KMS-11 (cell line): ENCODE measurements around the gene MFSD11.
A peak's percentile ranks its signal among the peaks of the same experiment; 100 is the strongest.
"Not testable (repeated sequence)": the region's sequence is repeated elsewhere in the genome, so short reads cannot be mapped to it uniquely, and the experiment has no call there.

Experiments used
- H2AFZ ChIP-seq: fragments of 200-600 bp; sonication (generic); 2 replicates; pipeline ENCODE4 v1.6.1; 2016; ENCODE audit warnings: antibody characterized with exemption, mixed run types, low read depth
- H3K27ac ChIP-seq: fragments of 200-600 bp; sonication (generic); 2 replicates; pipeline ENCODE4 v1.6.1; 2016; ENCODE audit warnings: mild to moderate bottlenecking, mixed run types
- H3K27me3 ChIP-seq: fragments of 200-600 bp; sonication (generic); 2 replicates; pipeline ENCODE4 v1.6.1; 2017; ENCODE audit warnings: mild to moderate bottlenecking, low read depth, mixed run types, moderate library complexity; ENCODE audit not compliant: insufficient read depth
- H3K36me3 ChIP-seq: fragments of 200-600 bp; sonication (generic); 2 replicates; pipeline ENCODE4 v1.6.1; 2017; ENCODE audit warnings: mild to moderate bottlenecking, mixed run types; ENCODE audit not compliant: insufficient read depth
- H3K4me1 ChIP-seq: fragments of 200-600 bp; sonication (generic); 2 replicates; pipeline ENCODE4 v1.6.1; 2016; ENCODE audit warnings: mild to moderate bottlenecking, low read depth, mixed run types; ENCODE audit not compliant: poor library complexity, severe bottlenecking
- H3K4me2 ChIP-seq: fragments of 200-600 bp; sonication (generic); 2 replicates; pipeline ENCODE4 v1.7.0; 2016; ENCODE audit warnings: mild to moderate bottlenecking, mixed run types
- H3K4me3 ChIP-seq: fragments of 200-600 bp; sonication (generic); IDR thresholded peaks from 2 replicates; pipeline ENCODE4 v1.6.1; 2017; ENCODE audit warnings: low read depth, low read length, mixed read lengths; ENCODE audit not compliant: insufficient read depth
- H3K79me2 ChIP-seq: fragments of 200-600 bp; sonication (generic); 2 replicates; pipeline ENCODE4 v1.6.1; 2016; ENCODE audit warnings: low read depth, mixed run types; ENCODE audit not compliant: insufficient read depth
- H3K9ac ChIP-seq: fragments of 200-600 bp; sonication (generic); 2 replicates; pipeline ENCODE4 v1.6.1; 2016; ENCODE audit warnings: mild to moderate bottlenecking, mixed run types
- H4K20me1 ChIP-seq: fragments of 200-600 bp; sonication (generic); 2 replicates; pipeline ENCODE4 v1.6.1; 2016; ENCODE audit warnings: mild to moderate bottlenecking, mixed run types; ENCODE audit not compliant: insufficient read depth
- CTCF ChIP-seq: fragments of 200-600 bp; sonication (generic); conservative IDR thresholded peaks from 2 replicates; pipeline ENCODE4 v1.6.1; 2017; ENCODE audit warnings: low read depth, mild to moderate bottlenecking, antibody characterized with exemption, low read length, moderate library complexity, mixed read lengths

Gene MFSD11

GRCh38 chr17:76740329-76741118 lies 2.6 kb downstream of the MFSD11 start:
- peaks cover 35% of the 10 kb centered on the region for H3K79me2 ChIP-seq
- H3K27me3 ChIP-seq: no peaks in the 10 kb centered on the region
- no peak for TF ChIP-seq CTCF
- peaks cover 7% of the 10 kb centered on the region; the same call in 1 of the 2 replicates for H3K36me3 ChIP-seq
- peak overlapping the region; percentile 0; the same call in 1 of the 2 replicates for H3K4me2 ChIP-seq
- H2AFZ ChIP-seq: no peak overlapping the region
- peaks cover 7% of the 10 kb centered on the region for H4K20me1 ChIP-seq
- no peak overlapping the region for H3K27ac ChIP-seq
- H3K4me3 ChIP-seq: no peak overlapping the region
- peaks cover 36% of the 10 kb centered on the region for H3K4me1 ChIP-seq
- H3K9ac ChIP-seq: no peak overlapping the region

- Histone ChIP-seq H3K79me2 (peaks cover 19% of the 10 kb centered on the region; the same call in 1 of the 2 replicates), H4K20me1 (no peaks in the 10 kb centered on the region), H3K4me1 (peaks cover 45% of the 10 kb centered on the region), H3K4me3 (no peak overlapping the region), H3K27me3 (no peaks in the 10 kb centered on the region), H3K4me2 (no peak overlapping the region), H3K9ac (no peak overlapping the region), H2AFZ (no peak overlapping the region), H3K27ac (no peak overlapping the region), H3K36me3 (no peaks in the 10 kb centered on the region; the same call in 1 of the 2 replicates)
- TF ChIP-seq CTCF: no peak
Observed at GRCh38 chr17:76742958-76743357, 5.0 kb downstream of the MFSD11 start.

GRCh38 chr17:76744747-76745146 lies 6.8 kb downstream of the MFSD11 start:
- Histone ChIP-seq H3K27me3 (no peaks in the 10 kb centered on the region), H3K9ac (no peak overlapping the region), H3K4me2 (no peak overlapping the region; the same call in 1 of the 2 replicates), H2AFZ (no peak overlapping the region), H3K4me3 (no peak overlapping the region), H3K27ac (no peak overlapping the region), H4K20me1 (no peaks in the 10 kb centered on the region), H3K36me3 (no peaks in the 10 kb centered on the region; the same call in 1 of the 2 replicates), H3K79me2 (peaks cover 1% of the 10 kb centered on the region; the same call in 1 of the 2 replicates), H3K4me1 (peaks cover 35% of the 10 kb centered on the region)
- TF ChIP-seq CTCF: no peak

DNA sequence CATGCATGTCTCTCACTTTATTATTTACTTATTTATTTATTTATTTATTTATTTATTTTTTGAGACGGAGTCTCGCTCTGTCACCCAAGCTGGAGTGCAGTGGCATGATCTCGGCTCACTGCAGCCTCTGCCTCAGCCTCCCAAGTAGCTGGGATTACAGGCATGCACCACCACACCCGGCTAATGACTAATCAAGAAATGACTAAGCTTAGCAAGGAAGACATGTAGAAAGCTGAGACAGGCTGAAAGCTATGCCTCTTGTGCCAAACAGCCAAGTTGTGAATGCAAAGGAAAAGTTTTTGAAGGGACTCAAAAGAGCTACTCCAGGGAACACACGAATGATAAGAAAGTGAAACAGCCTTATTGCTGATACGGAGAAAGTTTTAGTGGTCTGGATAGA lies 7.9 kb downstream of the MFSD11 start:
- not testable (repeated sequence) for H3K27me3 ChIP-seq, H4K20me1 ChIP-seq, H3K4me2 ChIP-seq, H3K27ac ChIP-seq, H3K4me3 ChIP-seq, H3K79me2 ChIP-seq, H3K36me3 ChIP-seq, H3K9ac ChIP-seq, H2AFZ ChIP-seq
- H3K4me1 ChIP-seq: peaks cover 26% of the 10 kb centered on the region
